Neural progenitor cell (in vitro differentiated cells): ENCODE results near the gene GNAZ. TPM values are rescaled to one million over a fixed set of nuclear protein-coding genes. Genes with fewer than 3 reads are reported as not detected.
A peak's percentile ranks its signal among the peaks of the same experiment; 100 is the strongest.

Experiments used
- DNase-seq: peaks from one replicate; pipeline ENCODE4 v3.0.0-alpha.2; 2016; ENCODE audit warnings: low spot score
- H2AFZ ChIP-seq: fragments of 200-600 bp; sonication (generic); replicated peaks from 2 replicates; pipeline ENCODE4 v1.6.1; 2016; ENCODE audit warnings: antibody characterized with exemption
- H3F3A ChIP-seq: fragments of 200-600 bp; sonication (generic); 2 replicates; pipeline ENCODE4 v1.6.1; 2016; ENCODE audit warnings: antibody characterized with exemption, low read depth
- H3K27ac ChIP-seq: fragments of 200-600 bp; sonication (generic); 2 replicates; pipeline ENCODE4 v1.5.1; 2016; ENCODE audit warnings: mild to moderate bottlenecking
- H3K27me3 ChIP-seq: fragments of 200-600 bp; sonication (generic); 2 replicates; pipeline ENCODE4 v1.6.1; 2016; ENCODE audit warnings: mild to moderate bottlenecking, moderate library complexity
- H3K36me3 ChIP-seq: fragments of 200-600 bp; sonication (generic); 2 replicates; pipeline ENCODE4 v1.5.1; 2016
- H3K4me1 ChIP-seq: fragments of 200-600 bp; sonication (generic); 2 replicates; pipeline ENCODE4 v1.6.1; 2016; ENCODE audit warnings: mixed run types
- H3K4me2 ChIP-seq: fragments of 200-600 bp; sonication (generic); 2 replicates; pipeline ENCODE4 v1.6.1; 2016
- H3K4me3 ChIP-seq: fragments of 200-600 bp; sonication (generic); 2 replicates; pipeline ENCODE4 v1.5.1; 2016
- H3K79me2 ChIP-seq: fragments of 200-600 bp; sonication (generic); 2 replicates; pipeline ENCODE4 v1.6.1; 2016; ENCODE audit warnings: low read depth
- H3K9ac ChIP-seq: fragments of 200-600 bp; sonication (generic); 2 replicates; pipeline ENCODE4 v1.6.1; 2016
- H3K9me3 ChIP-seq: fragments of 200-600 bp; sonication (generic); 2 replicates; pipeline ENCODE4 v1.5.1; 2016; ENCODE audit warnings: low read depth
- H4K20me1 ChIP-seq: fragments of 200-600 bp; sonication (generic); 2 replicates; pipeline ENCODE4 v1.6.1; 2016; ENCODE audit warnings: low read depth
- H3K27ac Mint-ChIP-seq: 3 replicates; pipeline ENCODE4 v1.8.0; 2021; ENCODE audit warnings: mixed read lengths
- H3K27me3 Mint-ChIP-seq: 2 replicates; pipeline ENCODE4 v1.8.0; 2022; ENCODE audit warnings: low read depth, mild to moderate bottlenecking, inconsistent platforms, moderate library complexity, mixed read lengths; ENCODE audit not compliant: insufficient read depth
- H3K36me3 Mint-ChIP-seq: 3 replicates; pipeline ENCODE4 v1.8.0; 2021; ENCODE audit warnings: mixed read lengths
- H3K4me1 Mint-ChIP-seq: 3 replicates; pipeline ENCODE4 v1.8.0; 2021; ENCODE audit warnings: mixed read lengths
- H3K4me3 Mint-ChIP-seq: 3 replicates; pipeline ENCODE4 v1.8.0; 2021; ENCODE audit warnings: mild to moderate bottlenecking, moderate library complexity, mixed read lengths
- H3K9me3 Mint-ChIP-seq: 3 replicates; pipeline ENCODE4 v1.8.0; 2020; ENCODE audit warnings: mixed read lengths
- CTCF ChIP-seq: fragments of 200-600 bp; sonication (generic); IDR thresholded peaks from 2 replicates; pipeline ENCODE4 v1.5.1; 2017; ENCODE audit warnings: antibody characterized with exemption, mild to moderate bottlenecking
- EZH2 ChIP-seq: fragments of 200-600 bp; sonication (generic); IDR thresholded peaks from 2 replicates; pipeline ENCODE4 v1.6.1; 2017; ENCODE audit warnings: antibody characterized with exemption, mild to moderate bottlenecking, moderate library complexity
- EZH2phosphoT487 ChIP-seq: fragments of 200-600 bp; sonication (generic); IDR thresholded peaks from 2 replicates; pipeline ENCODE4 v1.6.1; 2017; ENCODE audit warnings: antibody characterized with exemption
- total RNA-seq: library from RNA; depleted of rRNA; stranded (reverse); fragments of >200 nt; gene quantifications from 2 replicates; pipeline ENCODE4 v1.2.3, GENCODE V29; 2015; ENCODE audit warnings: low replicate concordance

GNAZ gene
- total RNA-seq, 1 donor from 2014 or later, result 16.5 TPM

DNA sequence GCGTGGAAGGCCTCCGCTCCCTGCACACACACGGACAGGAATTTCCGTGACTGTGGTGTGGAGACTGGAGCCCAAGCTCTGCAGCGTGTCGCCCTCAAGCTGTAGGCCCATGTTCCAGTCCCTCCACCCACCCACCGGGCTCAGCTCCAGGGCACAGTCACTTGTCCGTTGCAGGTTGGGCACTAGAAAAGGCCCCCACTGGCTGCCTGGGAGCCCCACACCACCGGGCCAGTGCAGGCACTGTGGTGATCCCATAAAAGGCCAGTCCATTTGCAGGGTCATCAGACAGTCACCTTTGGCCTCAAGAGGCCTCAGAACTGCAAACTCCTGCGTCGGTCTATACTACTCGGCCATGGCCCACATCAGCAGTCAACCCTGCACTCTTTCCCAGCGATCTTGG, 91.3 kb downstream of the GNAZ start:
- H3K79me2 ChIP-seq, result no peaks in the 10 kb centered on the region
- TF ChIP-seq EZH2phosphoT487 (no peak), CTCF (no peak), EZH2 (no peak)
- no peaks in the 10 kb centered on the region for H3F3A ChIP-seq
- Mint-ChIP-seq H3K27me3 (peaks cover 2% of the 10 kb centered on the region), H3K27ac (no peak overlapping the region), H3K4me1 (peaks cover 19% of the 10 kb centered on the region), H3K4me3 (no peak overlapping the region), H3K36me3 (no peaks in the 10 kb centered on the region), H3K9me3 (no peaks in the 10 kb centered on the region)
- H3K36me3 ChIP-seq, result no peaks in the 10 kb centered on the region
- no peak for DNase-seq
- H3K4me3 ChIP-seq, result no peak overlapping the region
- no peaks in the 10 kb centered on the region for H3K9me3 ChIP-seq
- H3K27me3 ChIP-seq, result no peaks in the 10 kb centered on the region
- no peaks in the 10 kb centered on the region for H4K20me1 ChIP-seq
- H2AFZ ChIP-seq, result no peak overlapping the region
- H3K9ac ChIP-seq, result no peak overlapping the region
- no peak overlapping the region for H3K27ac ChIP-seq
- peaks cover 5% of the 10 kb centered on the region for H3K4me1 ChIP-seq
- no peak overlapping the region for H3K4me2 ChIP-seq

GRCh38 chr22:23163665-23164064, 93.3 kb downstream of the GNAZ start:
- H3K27ac Mint-ChIP-seq, result no peak overlapping the region
- no peaks in the 10 kb centered on the region for H3K9me3 Mint-ChIP-seq

DNA sequence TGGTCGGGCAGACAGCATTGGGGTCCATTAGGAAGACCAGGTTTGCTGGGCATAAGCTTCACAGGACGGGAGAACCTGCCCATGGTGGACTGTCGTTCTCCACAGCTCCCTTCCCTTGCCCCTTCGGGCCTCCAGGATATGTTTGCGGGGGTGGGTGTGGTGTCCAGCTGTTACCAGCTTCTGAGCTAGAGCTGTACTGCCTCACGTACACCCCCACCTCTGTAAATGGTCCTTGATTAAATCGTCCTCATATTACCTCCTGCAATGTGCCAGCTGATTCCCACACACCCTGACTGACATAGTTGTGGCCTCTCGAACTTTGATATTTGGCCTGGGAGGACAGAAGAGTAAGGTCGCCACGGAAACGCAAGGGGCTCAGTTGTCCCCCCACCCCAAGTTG, 93.8 kb downstream of the GNAZ start:
- no peak for TF ChIP-seq EZH2
- no peak for TF ChIP-seq EZH2phosphoT487
- no peak for TF ChIP-seq CTCF
- peaks cover 38% of the 10 kb centered on the region for H3K4me1 Mint-ChIP-seq
- H3F3A ChIP-seq, result no peaks in the 10 kb centered on the region
- no peaks in the 10 kb centered on the region for H3K9me3 ChIP-seq
- H3K79me2 ChIP-seq, result no peaks in the 10 kb centered on the region
- DNase-seq, result no peak
- peaks cover 18% of the 10 kb centered on the region for H3K4me1 ChIP-seq
- H3K27me3 ChIP-seq, result no peaks in the 10 kb centered on the region
- H3K27ac ChIP-seq, result no peak overlapping the region
- peak overlapping the region; percentile 81 for H3K27ac Mint-ChIP-seq
- no peak overlapping the region for H3K4me3 ChIP-seq
- H2AFZ ChIP-seq, result no peak overlapping the region
- no peak overlapping the region for H3K4me3 Mint-ChIP-seq
- no peaks in the 10 kb centered on the region for H3K9me3 Mint-ChIP-seq
- H3K27me3 Mint-ChIP-seq, result peaks cover 3% of the 10 kb centered on the region
- H3K9ac ChIP-seq, result no peak overlapping the region
- H3K36me3 Mint-ChIP-seq, result no peaks in the 10 kb centered on the region
- no peak overlapping the region for H3K4me2 ChIP-seq
- H4K20me1 ChIP-seq, result no peaks in the 10 kb centered on the region
- no peaks in the 10 kb centered on the region for H3K36me3 ChIP-seq

More at GRCh38 chr22:23163665-23164064, 93.3 kb downstream of the GNAZ start:
- Histone ChIP-seq H3K36me3 (no peaks in the 10 kb centered on the region), H3K79me2 (no peaks in the 10 kb centered on the region), H3K4me1 (peaks cover 15% of the 10 kb centered on the region), H4K20me1 (no peaks in the 10 kb centered on the region), H3K4me3 (no peak overlapping the region), H3K27ac (no peak overlapping the region), H3K9ac (no peak overlapping the region), H2AFZ (no peak overlapping the region), H3K4me2 (no peak overlapping the region), H3F3A (no peaks in the 10 kb centered on the region), H3K27me3 (no peaks in the 10 kb centered on the region), H3K9me3 (no peaks in the 10 kb centered on the region)
- Mint-ChIP-seq H3K4me1 (peaks cover 35% of the 10 kb centered on the region), H3K36me3 (no peaks in the 10 kb centered on the region), H3K27me3 (peaks cover 2% of the 10 kb centered on the region), H3K4me3 (no peak overlapping the region)
- DNase-seq, result no peak
- TF ChIP-seq CTCF (no peak), EZH2phosphoT487 (no peak), EZH2 (no peak)
